Loucy (cell line): ENCODE measurements around the gene ADAMTS13.

Experiments
- EZH2phosphoT487 ChIP-seq: fragments of 200-600 bp; IDR thresholded peaks from 2 replicates; pipeline ENCODE4 v1.6.1; 2018; ENCODE audit warnings: antibody characterized with exemption, mild to moderate bottlenecking, moderate library complexity, borderline replicate concordance
- TF ChIP-seq, protein P1 (sequence below): fragments of 200-600 bp; sonication (generic); conservative IDR thresholded peaks from 2 replicates; pipeline ENCODE4 v1.5.1; 2014; ENCODE audit warnings: mild to moderate bottlenecking, antibody characterized with exemption, low read length

DNA sequence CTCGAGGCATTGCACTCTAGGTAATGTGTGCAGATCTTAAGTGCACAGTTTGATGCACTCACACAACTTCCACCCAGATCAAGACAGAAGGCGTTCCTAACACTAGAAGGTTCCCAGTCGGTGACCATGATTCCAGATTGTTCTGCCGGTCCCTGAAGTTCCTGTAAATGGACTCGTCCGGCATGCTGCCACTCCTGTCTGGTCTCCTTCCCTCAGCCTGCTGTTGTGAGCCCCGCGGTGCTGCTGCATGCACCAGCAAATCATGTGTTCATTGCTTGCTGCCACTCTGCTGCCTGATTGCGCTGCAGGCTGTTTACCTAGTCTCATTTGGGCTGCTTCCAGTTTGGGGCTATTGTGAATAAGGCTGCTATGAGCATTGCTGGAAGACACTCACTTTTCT is 34.5 kb upstream of the ADAMTS13 start:
- TF ChIP-seq EZH2phosphoT487, result no peak
- TF ChIP-seq, protein P1, sequence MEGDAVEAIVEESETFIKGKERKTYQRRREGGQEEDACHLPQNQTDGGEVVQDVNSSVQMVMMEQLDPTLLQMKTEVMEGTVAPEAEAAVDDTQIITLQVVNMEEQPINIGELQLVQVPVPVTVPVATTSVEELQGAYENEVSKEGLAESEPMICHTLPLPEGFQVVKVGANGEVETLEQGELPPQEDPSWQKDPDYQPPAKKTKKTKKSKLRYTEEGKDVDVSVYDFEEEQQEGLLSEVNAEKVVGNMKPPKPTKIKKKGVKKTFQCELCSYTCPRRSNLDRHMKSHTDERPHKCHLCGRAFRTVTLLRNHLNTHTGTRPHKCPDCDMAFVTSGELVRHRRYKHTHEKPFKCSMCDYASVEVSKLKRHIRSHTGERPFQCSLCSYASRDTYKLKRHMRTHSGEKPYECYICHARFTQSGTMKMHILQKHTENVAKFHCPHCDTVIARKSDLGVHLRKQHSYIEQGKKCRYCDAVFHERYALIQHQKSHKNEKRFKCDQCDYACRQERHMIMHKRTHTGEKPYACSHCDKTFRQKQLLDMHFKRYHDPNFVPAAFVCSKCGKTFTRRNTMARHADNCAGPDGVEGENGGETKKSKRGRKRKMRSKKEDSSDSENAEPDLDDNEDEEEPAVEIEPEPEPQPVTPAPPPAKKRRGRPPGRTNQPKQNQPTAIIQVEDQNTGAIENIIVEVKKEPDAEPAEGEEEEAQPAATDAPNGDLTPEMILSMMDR, result no peak
